HCT116 (cell line): ENCODE data around the gene CCDC195. TPM values are rescaled to one million over a fixed set of nuclear protein-coding genes. Genes with fewer than 3 reads are reported as not detected.

ENCODE experiments used
- ATAC-seq: fragments of 200-7000 bp; cut with Tn5 transposase; 2 replicates; pipeline ENCODE4 v1.9.1; 2020; ENCODE audit warnings: mild to moderate bottlenecking, moderate library complexity
- BruUV-seq: library from RNA; stranded (reverse); fragments of 400-500 nt; replicated peaks from 2 replicates; lab custom pipeline; 2021; lab: Mats Ljungman, UMichigan
- CTCF ChIA-PET: fragments of 300-600 bp; sonication (Branson Sonifier 250); formaldehyde crosslinking; loops from one replicate; lab custom pipeline; 2021; ENCODE audit warnings: antibody characterized with exemption; lab: Charles Lee
- POLR2A ChIA-PET: fragments of 300-600, 350-600 bp; sonication (Branson Sonifier 250); formaldehyde crosslinking; loops from one replicate; lab custom pipeline; 2021; ENCODE audit warnings: antibody characterized with exemption; lab: Charles Lee
- RAD21 ChIA-PET, 2 experiments: fragments of 300-600 bp; sonication (Branson Sonifier 250); formaldehyde crosslinking; loops; one replicate each; lab custom pipeline; 2023; ENCODE audit warnings: low total read pairs in 2 of 2; ENCODE audit not compliant: uncharacterized antibody in 2 of 2, unreplicated experiment in 2 of 2, low non-redundant PET in 1 of 2; lab: Charles Lee
- DNase-seq: peaks from one replicate; pipeline ENCODE4 v3.0.0-alpha.2; 2010; ENCODE audit warnings: low read depth, low spot score
- H2AFZ ChIP-seq: fragments of 200-600 bp; shearing (Covaris generic), sonication (generic); 2 replicates; pipeline ENCODE4 v1.6.1; 2017; ENCODE audit warnings: low read depth, mixed run types, mixed read lengths, antibody characterized with exemption, low read length; ENCODE audit not compliant: poor library complexity, severe bottlenecking
- H3K27ac ChIP-seq: 2 replicates; pipeline ENCODE4 v1.5.1; 2012; ENCODE audit warnings: low read depth, low read length
- H3K27me3 ChIP-seq: fragments of 200-600 bp; sonication (generic); 2 replicates; pipeline ENCODE4 v1.6.1; 2016; ENCODE audit warnings: mixed run types, low read length, mixed read lengths; ENCODE audit not compliant: insufficient read depth
- H3K36me3 ChIP-seq, 2 experiments: fragments of 200-500 bp in 1 of 2; fragments of 200-600 bp in 1 of 2; sonication (Bioruptor generic) in 1 of 2; sonication (generic) in 1 of 2; 2 replicates each; pipeline versions ENCODE4 v1.5.1 to v1.6.1; 2014 to 2016; ENCODE audit warnings: low read length in 2 of 2, inconsistent platforms in 1 of 2, mixed read lengths in 1 of 2, mixed run types in 1 of 2; ENCODE audit not compliant: insufficient read depth in 2 of 2, control insufficient read depth in 1 of 2
- H3K4me1 ChIP-seq, 2 experiments: fragments of 200-600 bp in 1 of 2; sonication (generic) in 1 of 2; 2 replicates each; pipeline versions ENCODE4 v1.5.1 to v1.6.1; 2012 to 2017; ENCODE audit warnings: low read length in 2 of 2, inconsistent platforms in 1 of 2, mild to moderate bottlenecking in 1 of 2, mixed read lengths in 1 of 2, mixed run types in 1 of 2, moderate library complexity in 1 of 2; ENCODE audit not compliant: insufficient read depth in 2 of 2, control insufficient read depth in 1 of 2
- H3K4me2 ChIP-seq: fragments of 200-600 bp; sonication (generic); 2 replicates; pipeline ENCODE4 v1.6.1; 2017; ENCODE audit warnings: mixed run types, low read length, mixed read lengths
- H3K4me3 ChIP-seq, 2 experiments: fragments of 200-600 bp in 1 of 2; sonication (generic) in 1 of 2; replicated peaks in 1 of 2; 2 replicates each; pipeline ENCODE4 v1.5.1; 2011 to 2016; ENCODE audit warnings: low read length in 2 of 2, control low read depth in 1 of 2, low read depth in 1 of 2, mild to moderate bottlenecking in 1 of 2, mixed read lengths in 1 of 2, mixed run types in 1 of 2
- H3K79me2 ChIP-seq: fragments of 200-600 bp; sonication (generic); 2 replicates; pipeline ENCODE4 v1.6.1; 2017; ENCODE audit warnings: mild to moderate bottlenecking, mixed run types, low read length, moderate library complexity, mixed read lengths; ENCODE audit not compliant: insufficient read depth
- H3K9ac ChIP-seq: fragments of 200-600 bp; sonication (generic); 2 replicates; pipeline ENCODE4 v1.6.1; 2016; ENCODE audit warnings: low read length, mixed read lengths
- H3K9me2 ChIP-seq: fragments of 200-600 bp; sonication (generic), shearing (Covaris generic); 2 replicates; pipeline ENCODE4 v1.6.1; 2017; ENCODE audit warnings: mixed run types, mild to moderate bottlenecking, moderate library complexity; ENCODE audit not compliant: insufficient read depth
- H3K9me3 ChIP-seq, 2 experiments: fragments of 200-500 bp in 1 of 2; fragments of 200-600 bp in 1 of 2; sonication (Bioruptor generic) in 1 of 2; sonication (generic) in 1 of 2; 2 replicates each; pipeline ENCODE4 v1.6.1; 2014 to 2017; ENCODE audit warnings: low read length in 2 of 2, mixed read lengths in 2 of 2, inconsistent platforms in 1 of 2, low read depth in 1 of 2, mild to moderate bottlenecking in 1 of 2, mixed run types in 1 of 2, moderate library complexity in 1 of 2; ENCODE audit not compliant: control insufficient read depth in 1 of 2, insufficient read depth in 1 of 2
- H4K20me1 ChIP-seq: fragments of 200-600 bp; sonication (generic), shearing (Covaris generic); 2 replicates; pipeline ENCODE4 v1.6.1; 2017; ENCODE audit warnings: mixed run types, mild to moderate bottlenecking, moderate library complexity; ENCODE audit not compliant: insufficient read depth
- CEBPB ChIP-seq: IDR thresholded peaks from 2 replicates; pipeline ENCODE4 v1.6.1; 2012; ENCODE audit warnings: low read depth
- REST ChIP-seq: IDR thresholded peaks from 2 replicates; pipeline ENCODE4 v1.6.1; 2012; ENCODE audit warnings: low read depth
- SP1 ChIP-seq: IDR thresholded peaks from 2 replicates; pipeline ENCODE4 v1.6.1; 2012; ENCODE audit warnings: low read depth
- TCF7L2 ChIP-seq: IDR thresholded peaks from 2 replicates; pipeline ENCODE4 v1.7.0; 2011; ENCODE audit warnings: borderline replicate concordance, inconsistent platforms; ENCODE audit not compliant: insufficient read depth, insufficient read length; ENCODE audit errors: extremely low read depth
- intact Hi-C: fragments of 100-400 bp; cut with micrococcal nuclease; formaldehyde crosslinking; loops from 2 replicates; pipeline ENCODE4 v1.10.0; 2022
- total RNA-seq: library from RNA; stranded (reverse); gene quantifications from one replicate; pipeline ENCODE4 v1.2.1, GENCODE V29; 2021; ENCODE audit not compliant: unreplicated experiment

CCDC195 gene
- total RNA-seq, 1 experiment from 2014 or later: not detected

GRCh38 chr2:224722770-224723169, 6.6 kb upstream of the CCDC195 start (continued):
- TF ChIP-seq REST (no peak), TCF7L2 (no peak)

GRCh38 chr2:224722250-224722649, 6.1 kb upstream of the CCDC195 start:
- no TSS peak for BruUV-seq
- no peaks in the 10 kb centered on the region for H4K20me1 ChIP-seq
- H3K79me2 ChIP-seq: no peaks in the 10 kb centered on the region
- no peaks in the 10 kb centered on the region; the same call in 1 of the 2 replicates for H3K9me2 ChIP-seq
- no peaks in the 10 kb centered on the region for H3K4me1 ChIP-seq
- ChIA-PET RAD21 (no interaction called here), POLR2A (no interaction called here), CTCF (no interaction called here)
- no peak overlapping the region for H3K4me2 ChIP-seq
- no peak for DNase-seq
- no peak overlapping the region for H3K9ac ChIP-seq
- intact Hi-C loops: no loop called here
- H3K9me3 ChIP-seq: no peaks in the 10 kb centered on the region
- no peaks in the 10 kb centered on the region for H3K36me3 ChIP-seq
- no peak overlapping the region for H3K27ac ChIP-seq
- H2AFZ ChIP-seq: no peak overlapping the region
- H3K27me3 ChIP-seq: no peaks in the 10 kb centered on the region
- no peak for TF ChIP-seq CEBPB
- TF ChIP-seq, all 23 proteins: peak for 0
- no peak for ATAC-seq
- H3K4me3 ChIP-seq: no peak overlapping the region

- no TSS peak for BruUV-seq
- DNase-seq (no peak), ATAC-seq (no peak)
- H2AFZ ChIP-seq: no peak overlapping the region
- no peaks in the 10 kb centered on the region; the same call in 1 of the 2 replicates for H3K9me2 ChIP-seq
- no peak overlapping the region for H3K27ac ChIP-seq
- H3K4me2 ChIP-seq: no peak overlapping the region
- intact Hi-C loops: no loop called here
- no peaks in the 10 kb centered on the region for H3K9me3 ChIP-seq
- H3K36me3 ChIP-seq: no peaks in the 10 kb centered on the region
- no peaks in the 10 kb centered on the region for H3K27me3 ChIP-seq
- POLR2A ChIA-PET: no interaction called here
- CTCF ChIA-PET: no interaction called here
- no peak overlapping the region for H3K9ac ChIP-seq
- no peak for TF ChIP-seq SP1
- no peaks in the 10 kb centered on the region for H3K79me2 ChIP-seq
- no peaks in the 10 kb centered on the region for H3K4me1 ChIP-seq
- H3K4me3 ChIP-seq: no peak overlapping the region
- no peaks in the 10 kb centered on the region for H4K20me1 ChIP-seq
- RAD21 ChIA-PET: no interaction called here
Observed at GRCh38 chr2:224716921-224717320, 756 bp upstream of the CCDC195 start.
